Activated CD4-positive, alpha-beta T cell treated with anti-CD3 and anti-CD28 coated beads for 36 hours (primary cell): Measurements from ENCODE around the gene SLC25A38. TPM values are rescaled to one million over a fixed set of nuclear protein-coding genes. Genes with fewer than 3 reads are reported as not detected.

Source experiments
- ATAC-seq: fragments of 200-7000 bp; cut with Tn5 transposase; one replicate; pipeline ENCODE4 v1.10.0; 2021; ENCODE audit warnings: mild to moderate bottlenecking, moderate library complexity
- CTCF ChIA-PET: fragments of 350-600 bp; sonication (Branson Sonifier 250); formaldehyde crosslinking; loops from one replicate; lab custom pipeline; 2021; ENCODE audit warnings: antibody characterized with exemption; lab: Charles Lee
- POLR2A ChIA-PET: fragments of 350-600 bp; sonication (Branson Sonifier 250); formaldehyde crosslinking; loops from one replicate; lab custom pipeline; 2021; ENCODE audit warnings: antibody characterized with exemption, inconsistent platforms; lab: Charles Lee
- DNase-seq: peaks from one replicate; pipeline ENCODE4 v3.0.0-alpha.2; 2020
- H3K27ac Mint-ChIP-seq: one replicate; pipeline ENCODE4 v1.8.0; 2021; ENCODE audit warnings: mixed read lengths
- H3K27me3 Mint-ChIP-seq: one replicate; pipeline ENCODE4 v1.8.0; 2021; ENCODE audit warnings: mixed read lengths
- H3K36me3 Mint-ChIP-seq: one replicate; pipeline ENCODE4 v1.8.0; 2021; ENCODE audit warnings: low read depth, mixed read lengths
- H3K4me1 Mint-ChIP-seq: one replicate; pipeline ENCODE4 v1.8.0; 2021; ENCODE audit warnings: mixed read lengths
- H3K4me3 Mint-ChIP-seq: one replicate; pipeline ENCODE4 v1.8.0; 2021; ENCODE audit warnings: mild to moderate bottlenecking, moderate library complexity, mixed read lengths
- H3K9me3 Mint-ChIP-seq: one replicate; pipeline ENCODE4 v1.8.0; 2021; ENCODE audit warnings: low read depth, mixed read lengths
- intact Hi-C, 2 experiments: fragments of 100-400 bp; cut with DNase I in 1 of 2; cut with micrococcal nuclease in 1 of 2; formaldehyde crosslinking; loops; one replicate each; pipeline versions ENCODE4 v1.14.2 to v1.15.1; 2022 to 2024; cut with DNase I, micrococcal nuclease
- total RNA-seq, 2 experiments: library from RNA; stranded (reverse); gene quantifications; one replicate each; pipeline ENCODE4 v1.2.3, GENCODE V29; 2021

The SLC25A38 gene
- total RNA-seq, 2 experiments from 2014 or later = 23.0 to 24.8 TPM

DNA sequence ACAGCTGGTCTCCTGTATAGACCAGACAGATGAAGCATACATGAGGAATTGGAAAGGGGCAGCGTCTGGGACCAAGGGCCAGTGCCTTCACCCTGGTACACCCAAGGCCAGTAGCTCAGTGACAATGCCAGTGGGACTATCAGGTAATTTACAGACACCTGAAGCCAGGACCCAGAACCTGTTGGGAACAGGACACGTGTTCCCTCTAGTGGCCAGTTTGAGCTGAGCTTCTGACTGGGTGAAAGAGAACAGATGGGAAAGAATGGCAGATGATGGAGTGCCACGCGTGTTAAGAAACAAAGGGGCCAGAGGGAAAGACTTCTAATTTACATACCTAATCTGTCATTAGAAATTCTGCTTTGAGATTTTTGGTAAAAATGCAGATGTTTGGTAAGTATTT is 5.1 kb upstream of the SLC25A38 start:
- H3K4me1 Mint-ChIP-seq = peaks cover 10% of the 10 kb centered on the region
- ChIA-PET CTCF (interaction anchor here (0.6 to 2.6 kb wide), 18 partner anchors 12 to 357 kb away, joined by 3 to 21 read pairs (median 3); partner anchors contain the start of gene XIRP1), POLR2A (interaction anchor here (0.6 to 0.9 kb wide), 2 partner anchors 32 to 83 kb away, joined by 3 read pairs; no protein-coding TSS in a partner anchor)
- H3K27ac Mint-ChIP-seq = no peak overlapping the region
- intact Hi-C loops = loop anchor here (1.0 to 5.0 kb wide), 3 partner anchors 86 to 187 kb away; no protein-coding TSS in a partner anchor
- no peaks in the 10 kb centered on the region for H3K36me3 Mint-ChIP-seq
- H3K27me3 Mint-ChIP-seq = no peaks in the 10 kb centered on the region
- no peak overlapping the region for H3K4me3 Mint-ChIP-seq
- H3K9me3 Mint-ChIP-seq = no peaks in the 10 kb centered on the region
- ATAC-seq (peak; percentile 84), DNase-seq (peak; percentile 77)

DNA sequence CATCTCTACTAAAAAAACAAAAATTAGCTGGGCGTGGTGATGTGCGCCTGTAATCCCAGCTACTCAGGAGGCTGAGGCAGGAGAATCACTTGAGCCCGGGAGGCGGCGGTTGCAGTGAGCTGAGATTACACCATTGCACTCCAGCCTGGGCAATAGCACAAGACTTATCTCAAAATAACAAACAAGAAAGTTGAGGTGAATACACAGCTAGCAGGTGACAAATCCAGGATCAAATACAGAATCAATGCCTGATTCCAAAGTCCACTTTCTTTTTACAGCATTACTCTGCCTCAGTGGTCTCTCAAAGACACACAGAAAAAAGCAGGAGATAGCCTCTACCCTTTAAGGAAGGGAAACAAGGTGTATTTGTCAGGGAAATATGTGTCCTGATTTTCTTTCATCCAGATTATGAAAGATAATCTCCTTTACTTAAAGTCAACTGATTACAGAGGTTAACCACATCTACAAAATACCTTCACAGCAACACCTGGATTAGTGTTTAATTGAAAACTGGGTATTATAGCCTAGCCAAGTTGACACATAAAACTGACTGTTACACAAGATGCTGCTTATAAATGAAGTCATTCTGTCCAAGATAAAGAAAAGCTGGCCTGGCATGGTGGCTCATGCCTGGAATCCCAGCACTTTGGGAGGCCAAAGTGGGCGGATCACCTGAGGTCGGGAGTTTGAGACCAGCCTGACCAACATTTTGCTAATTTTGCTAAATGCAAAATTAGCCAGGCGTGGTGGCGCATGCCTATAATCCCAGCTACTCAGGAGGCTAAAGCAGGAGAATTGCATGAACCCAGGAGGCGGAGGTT is 4.0 kb upstream of the SLC25A38 start:
- peaks cover 10% of the 10 kb centered on the region for H3K4me1 Mint-ChIP-seq
- no peak overlapping the region for H3K27ac Mint-ChIP-seq
- ChIA-PET POLR2A (no interaction called here), CTCF (interaction anchor here (0.6 to 2.0 kb wide), 8 partner anchors 14 to 278 kb away, joined by 3 to 21 read pairs (median 4); no protein-coding TSS in a partner anchor)
- H3K36me3 Mint-ChIP-seq = no peaks in the 10 kb centered on the region
- intact Hi-C loops = loop anchor here (1.0 to 5.0 kb wide), 3 partner anchors 87 to 188 kb away; no protein-coding TSS in a partner anchor
- no peak overlapping the region for H3K4me3 Mint-ChIP-seq
- no peak for ATAC-seq
- no peaks in the 10 kb centered on the region for H3K27me3 Mint-ChIP-seq
- H3K9me3 Mint-ChIP-seq = no peaks in the 10 kb centered on the region
- no peak for DNase-seq

DNA sequence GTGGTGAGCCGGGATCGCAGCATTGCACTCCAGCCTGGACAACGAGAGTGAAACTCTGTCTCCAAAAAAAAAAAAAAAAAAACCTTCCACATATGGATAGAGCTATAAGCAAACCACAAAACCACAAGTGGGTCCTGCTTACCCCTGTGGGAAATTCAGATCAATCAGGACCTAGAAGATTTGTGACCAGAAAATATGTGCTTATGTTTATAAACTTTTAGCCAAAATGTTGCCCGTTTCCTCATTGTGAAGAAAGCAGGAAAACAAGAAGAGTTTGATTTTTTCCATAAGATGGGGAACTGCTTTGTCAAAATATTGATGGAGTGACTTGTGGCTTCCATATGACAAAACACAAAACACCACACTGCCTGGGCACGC is 3.4 kb upstream of the SLC25A38 start:
- Mint-ChIP-seq H3K36me3 (peaks cover 2% of the 10 kb centered on the region), H3K4me1 (peaks cover 14% of the 10 kb centered on the region), H3K9me3 (no peaks in the 10 kb centered on the region), H3K4me3 (no peak overlapping the region), H3K27ac (no peak overlapping the region), H3K27me3 (no peaks in the 10 kb centered on the region)
- ATAC-seq = no peak
- ChIA-PET POLR2A (no interaction called here), CTCF (interaction anchor here (0.6 to 1.6 kb wide), 2 partner anchors 13 to 189 kb away, joined by 3 to 5 read pairs; no protein-coding TSS in a partner anchor)
- no peak for DNase-seq
- intact Hi-C loops = loop anchor here (2.0 to 10.0 kb wide), 6 partner anchors 167 to 882 kb away; partner anchors contain the start of genes EXOG (in 1 of the 2), GORASP1 (in 1 of the 2), TTC21A (in 1 of the 2) and XIRP1 (in 1 of the 2)

DNA sequence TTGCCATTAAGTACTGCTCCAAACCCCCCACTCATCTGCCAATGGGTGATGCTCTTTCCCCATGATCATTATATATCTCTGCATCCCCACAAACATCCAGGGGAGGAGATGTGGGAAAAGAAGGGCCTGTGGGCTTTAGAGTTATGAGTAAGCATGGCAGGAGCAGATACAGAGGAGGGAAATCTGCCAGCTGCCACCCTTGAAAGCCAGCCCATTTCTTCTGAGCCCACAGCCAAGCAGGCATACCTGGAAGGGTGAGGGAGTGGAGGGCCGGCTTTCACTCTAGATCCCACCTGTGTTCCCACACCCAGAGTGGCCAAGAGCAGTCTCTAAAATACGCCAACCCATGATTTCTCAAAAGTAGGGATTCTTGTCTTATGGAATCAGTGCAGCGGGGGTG is 1.7 kb upstream of the SLC25A38 start:
- POLR2A ChIA-PET = interaction anchor here (1.2 kb wide), 1 partner anchor 8 kb away, joined by 4 read pairs; no protein-coding TSS in a partner anchor
- Mint-ChIP-seq H3K4me3 (no peak overlapping the region), H3K9me3 (no peaks in the 10 kb centered on the region), H3K27ac (peak overlapping the region; percentile 55), H3K27me3 (no peaks in the 10 kb centered on the region), H3K36me3 (peaks cover 2% of the 10 kb centered on the region), H3K4me1 (peaks cover 28% of the 10 kb centered on the region)
- DNase-seq (no peak), ATAC-seq (no peak)
- intact Hi-C loops = loop anchor here (5.0 to 10.0 kb wide), 4 partner anchors 189 to 884 kb away; partner anchors contain the start of genes EXOG (in 1 of the 2), GORASP1 (in 1 of the 2), TTC21A (in 1 of the 2) and XIRP1 (in 1 of the 2)
- CTCF ChIA-PET = no interaction called here

DNA sequence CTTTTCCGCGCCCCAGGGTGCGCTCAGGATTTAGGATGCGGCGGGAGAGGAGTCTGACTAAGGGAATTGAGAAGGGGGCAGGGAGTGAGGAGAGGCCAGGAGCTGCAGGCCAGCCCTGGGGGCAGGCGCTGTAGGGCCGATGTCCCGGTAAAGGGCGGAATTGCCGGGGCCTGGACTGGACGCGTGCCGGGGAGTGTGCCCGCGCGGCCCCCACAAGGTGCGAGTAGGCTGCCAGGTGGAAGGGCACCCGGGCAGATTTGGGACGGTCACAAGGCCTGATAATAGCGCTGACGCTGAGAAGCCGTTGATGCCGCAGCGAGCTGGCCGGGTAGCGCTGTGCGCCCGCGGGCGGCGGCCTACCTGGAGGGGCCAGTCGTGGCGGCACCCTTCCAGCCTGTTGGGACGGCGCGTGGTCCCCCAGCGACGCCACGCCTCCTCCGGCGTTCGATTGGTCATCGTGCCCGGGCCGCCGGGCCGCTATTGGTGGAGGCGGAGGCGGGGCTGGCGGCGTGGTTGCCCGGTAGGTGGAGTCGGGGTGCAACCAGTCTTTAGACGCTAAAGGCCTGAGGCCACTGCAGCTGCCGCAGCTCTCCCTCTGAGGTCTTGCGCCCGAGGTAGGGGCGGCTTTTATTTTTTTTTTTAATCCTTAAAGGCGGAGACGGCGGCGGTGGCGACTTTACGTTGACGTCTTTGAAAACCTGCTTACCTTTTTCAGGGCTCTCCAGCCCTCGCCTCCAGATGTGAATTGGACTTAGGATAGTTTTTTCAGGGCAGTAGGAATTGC is 903 bp downstream of the SLC25A38 start:
- Mint-ChIP-seq H3K27ac (peak overlapping the region; percentile 97), H3K36me3 (peaks cover 9% of the 10 kb centered on the region), H3K4me3 (peak overlapping the region; percentile 97), H3K27me3 (no peaks in the 10 kb centered on the region), H3K9me3 (no peaks in the 10 kb centered on the region), H3K4me1 (peaks cover 51% of the 10 kb centered on the region)
- ATAC-seq (peak; percentile 84), DNase-seq (peak; percentile 98)
- intact Hi-C loops = loop anchor here (1.0 to 10.0 kb wide), 8 partner anchors 22 to 887 kb away; partner anchors contain the start of genes GORASP1 (in 2 of the 2), RPSA (in 2 of the 2), TTC21A (in 2 of the 2) and EXOG (in 1 of the 2)
- ChIA-PET CTCF (interaction anchor here (0.6 to 1.4 kb wide), 6 partner anchors 13 to 91 kb away, joined by 3 to 5 read pairs (median 3); no protein-coding TSS in a partner anchor), POLR2A (interaction anchor here (0.6 to 1.0 kb wide), 2 partner anchors 21 to 23 kb away, joined by 3 to 6 read pairs; partner anchors contain the start of gene RPSA)

DNA sequence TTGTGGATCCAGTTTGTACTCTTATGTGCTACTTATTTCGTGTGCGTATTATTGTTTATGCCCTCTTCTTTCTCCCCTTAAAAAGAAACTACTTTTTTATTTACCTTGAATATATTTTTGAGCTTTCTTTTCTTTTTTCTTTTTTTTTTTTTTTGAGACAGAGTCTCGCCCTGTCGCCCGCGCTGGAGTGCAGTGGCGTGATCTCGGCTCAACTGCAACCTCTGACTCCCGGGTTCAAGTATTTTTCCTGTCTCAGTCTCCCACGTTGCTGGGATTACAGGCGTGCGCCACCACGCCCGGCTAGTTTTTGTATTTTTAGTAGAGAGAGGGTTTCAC is 1.5 kb downstream of the SLC25A38 start:
- Mint-ChIP-seq H3K27ac (no peak overlapping the region), H3K4me3 (peak overlapping the region; percentile 97), H3K27me3 (no peaks in the 10 kb centered on the region), H3K4me1 (peaks cover 55% of the 10 kb centered on the region), H3K9me3 (no peaks in the 10 kb centered on the region), H3K36me3 (peaks cover 13% of the 10 kb centered on the region)
- intact Hi-C loops = loop anchor here (1.0 to 10.0 kb wide), 6 partner anchors 22 to 887 kb away; partner anchors contain the start of genes EXOG (in 1 of the 2), GORASP1 (in 1 of the 2), RPSA (in 1 of the 2) and TTC21A (in 1 of the 2)
- CTCF ChIA-PET = interaction anchor here (0.7 to 1.6 kb wide), 5 partner anchors 17 to 64 kb away, joined by 3 to 6 read pairs (median 3); no protein-coding TSS in a partner anchor
- ATAC-seq (no peak), DNase-seq (no peak)
- POLR2A ChIA-PET = interaction anchor here (0.6 to 1.0 kb wide), 2 partner anchors 20 to 22 kb away, joined by 3 to 6 read pairs; partner anchors contain the start of gene RPSA

DNA sequence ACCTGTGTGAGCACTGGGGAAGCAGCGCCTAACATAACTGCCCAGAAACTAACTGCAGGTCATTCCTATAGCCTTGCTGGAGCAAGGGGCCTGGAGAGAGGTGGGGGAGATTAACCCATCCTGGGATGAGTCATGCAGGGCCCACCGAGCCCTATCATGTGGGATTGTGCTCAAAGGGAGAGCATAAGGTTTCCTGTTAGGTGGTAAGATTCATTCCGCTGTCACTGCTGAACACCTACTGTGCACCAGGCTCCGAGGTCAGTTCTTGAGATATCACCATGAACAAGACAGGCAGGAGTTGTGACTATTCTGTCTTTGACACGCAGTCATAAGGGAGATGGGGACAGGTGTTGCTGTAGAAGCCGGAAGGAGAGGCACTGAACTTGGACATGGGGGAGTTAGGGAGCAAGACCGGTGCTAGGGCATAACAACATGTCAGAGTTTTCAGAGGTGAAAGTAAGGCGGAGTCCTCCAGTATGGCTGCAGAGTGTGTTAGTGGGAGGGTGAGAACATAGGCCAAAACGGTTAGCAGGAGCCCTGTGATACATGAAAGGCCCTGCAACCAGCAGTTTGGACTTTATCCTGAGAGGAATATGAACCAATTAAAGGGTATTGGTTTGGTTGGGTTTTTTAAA is 2.4 kb downstream of the SLC25A38 start:
- Mint-ChIP-seq H3K27ac (peak overlapping the region; percentile 14), H3K27me3 (no peaks in the 10 kb centered on the region), H3K4me1 (peaks cover 55% of the 10 kb centered on the region), H3K4me3 (peak overlapping the region; percentile 97), H3K36me3 (peaks cover 18% of the 10 kb centered on the region), H3K9me3 (no peaks in the 10 kb centered on the region)
- ATAC-seq (no peak), DNase-seq (no peak)
- POLR2A ChIA-PET = no interaction called here
- intact Hi-C loops = loop anchor here (5.0 to 10.0 kb wide), 3 partner anchors 281 to 1248 kb away; partner anchors contain the start of genes ACAA1 (in 1 of the 2), GORASP1 (in 1 of the 2), MYD88 (in 1 of the 2) and TTC21A (in 1 of the 2)
- CTCF ChIA-PET = interaction anchor here (1.2 to 1.6 kb wide), 2 partner anchors 20 to 23 kb away, joined by 4 to 6 read pairs; no protein-coding TSS in a partner anchor

DNA sequence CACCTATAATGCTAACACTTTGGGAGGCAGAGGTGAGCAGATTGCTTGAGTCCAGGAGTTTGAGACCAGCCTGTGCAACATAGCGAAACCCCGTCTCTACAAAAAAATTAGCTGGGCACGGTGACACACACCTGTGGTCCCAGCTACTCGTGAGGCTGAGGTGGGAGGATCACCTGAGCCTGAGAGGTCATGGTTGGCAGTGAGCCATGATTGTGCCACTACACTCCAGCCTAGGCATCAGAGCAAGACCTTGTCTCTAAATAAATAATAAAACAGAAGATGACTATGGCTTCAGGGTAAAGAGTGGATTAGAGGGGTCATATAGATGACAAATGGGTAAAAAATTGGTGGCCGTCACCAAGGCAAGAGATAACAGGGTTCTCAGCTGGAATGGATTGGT is 3.1 kb downstream of the SLC25A38 start:
- POLR2A ChIA-PET = no interaction called here
- H3K27me3 Mint-ChIP-seq = no peaks in the 10 kb centered on the region
- DNase-seq (no peak), ATAC-seq (no peak)
- CTCF ChIA-PET = interaction anchor here (0.7 to 2.4 kb wide), 4 partner anchors 19 to 95 kb away, joined by 4 to 6 read pairs (median 5); partner anchors contain the start of gene RPSA
- intact Hi-C loops = loop anchor here (5.0 to 10.0 kb wide), 3 partner anchors 282 to 1249 kb away; partner anchors contain the start of genes ACAA1 (in 1 of the 2), GORASP1 (in 1 of the 2), MYD88 (in 1 of the 2) and TTC21A (in 1 of the 2)
- H3K36me3 Mint-ChIP-seq = peaks cover 24% of the 10 kb centered on the region
- H3K4me3 Mint-ChIP-seq = no peak overlapping the region
- no peaks in the 10 kb centered on the region for H3K9me3 Mint-ChIP-seq
- H3K27ac Mint-ChIP-seq = peak overlapping the region; percentile 70
- H3K4me1 Mint-ChIP-seq = peaks cover 55% of the 10 kb centered on the region

DNA sequence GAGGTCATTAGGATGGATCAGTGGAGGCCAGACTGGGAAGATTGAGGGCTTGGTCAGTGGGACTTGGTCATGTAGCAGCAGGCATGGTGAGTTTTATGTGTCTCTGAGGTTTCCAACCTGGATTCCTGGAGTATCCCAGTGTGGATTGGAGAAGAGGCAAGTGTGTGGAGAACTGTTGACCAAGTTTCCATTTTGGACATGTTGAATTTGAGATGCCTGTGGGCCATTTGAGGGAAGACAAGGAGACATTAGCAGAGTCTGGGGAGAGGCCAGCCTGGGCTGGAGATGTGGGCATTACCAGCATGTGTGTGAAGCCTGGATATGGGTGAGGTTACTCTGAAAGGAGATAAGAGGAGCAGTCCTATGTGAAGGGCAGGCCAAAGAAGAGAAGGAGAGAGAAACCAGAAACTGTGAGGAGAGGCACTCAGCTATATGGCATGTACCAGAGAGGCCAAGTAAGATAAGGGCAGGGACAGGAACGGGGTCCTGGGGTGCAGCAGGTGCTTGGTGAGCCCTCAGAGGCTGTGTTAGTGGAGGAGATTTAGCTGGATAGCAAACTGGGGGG is 4.3 kb downstream of the SLC25A38 start:
- Mint-ChIP-seq H3K4me3 (no peak overlapping the region), H3K4me1 (peaks cover 53% of the 10 kb centered on the region), H3K27me3 (no peaks in the 10 kb centered on the region), H3K9me3 (no peaks in the 10 kb centered on the region), H3K36me3 (peaks cover 32% of the 10 kb centered on the region), H3K27ac (peak overlapping the region; percentile 70)
- ChIA-PET POLR2A (interaction anchor here (1.5 kb wide), 1 partner anchor 20 kb away, joined by 3 read pairs; the partner anchor contains the start of gene RPSA), CTCF (interaction anchor here (2.4 kb wide), 1 partner anchor 96 kb away, joined by 6 read pairs; no protein-coding TSS in a partner anchor)
- DNase-seq (no peak), ATAC-seq (no peak)
- intact Hi-C loops = loop anchor here (5.0 to 10.0 kb wide), 3 partner anchors 283 to 1250 kb away; partner anchors contain the start of genes ACAA1 (in 1 of the 2), GORASP1 (in 1 of the 2), MYD88 (in 1 of the 2) and TTC21A (in 1 of the 2)
